COLO668 (cell line): ENCODE measurements around the gene KDM2A.

ENCODE experiments used
- DNase-seq: peaks from one replicate; lab custom pipeline; 2025; ENCODE audit not compliant: unreplicated experiment; lab: John Stamatoyannopoulos, UW

KDM2A gene

DNA sequence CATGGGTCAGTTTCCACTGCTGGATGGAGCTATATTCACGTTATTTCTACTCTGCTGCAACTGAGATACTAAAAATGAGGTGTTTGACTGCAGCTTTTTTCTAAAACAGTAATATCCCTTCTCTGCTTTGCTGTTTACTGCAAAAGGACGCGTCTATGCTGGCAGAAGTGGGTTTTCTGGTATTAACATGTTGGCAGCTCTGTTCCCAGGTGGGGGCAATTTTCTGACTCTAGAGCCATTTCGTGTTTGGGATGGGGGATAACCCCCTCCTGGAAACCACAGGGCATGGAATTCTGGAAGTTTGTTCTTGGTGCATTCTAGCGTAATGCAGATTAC, 152.1 kb downstream of the KDM2A start:
- DNase-seq, result no peak

DNA sequence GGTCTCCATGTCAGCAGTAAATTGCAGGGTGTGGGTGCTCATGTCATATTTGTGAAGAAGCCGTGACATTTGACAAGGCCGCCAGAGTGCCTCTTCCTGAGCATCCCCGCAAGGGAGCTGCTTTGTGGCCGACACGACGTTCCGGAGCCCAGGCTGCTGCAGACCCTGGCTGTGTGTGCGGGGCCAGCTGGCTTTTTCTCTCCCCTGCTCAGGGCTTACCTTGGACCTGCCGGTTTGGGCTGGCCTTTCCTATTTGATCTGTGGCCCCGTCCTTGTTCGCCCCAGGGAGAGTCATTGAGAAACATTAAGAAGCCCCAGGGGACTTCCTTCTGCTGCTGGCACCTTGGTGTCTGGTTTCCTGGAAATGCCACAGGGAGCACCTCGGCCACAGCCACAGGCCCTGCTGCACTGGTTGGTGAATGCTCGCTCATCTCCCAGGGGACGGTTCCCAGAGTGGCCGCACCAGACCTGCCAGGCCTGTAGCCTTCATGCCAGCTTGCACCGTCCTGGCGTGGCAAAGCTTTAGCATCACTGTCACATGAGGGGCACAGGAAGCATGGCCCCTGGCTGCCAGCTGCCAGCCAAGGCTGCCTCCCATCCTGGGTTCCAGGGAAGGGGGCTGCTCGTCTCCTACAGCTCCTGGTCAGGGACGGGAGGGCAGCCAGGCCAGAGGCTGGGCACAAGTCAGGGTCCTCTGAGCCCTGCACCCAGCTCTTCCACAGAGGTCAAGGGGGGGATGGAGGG, 152.7 kb downstream of the KDM2A start:
- peak; percentile 24 for DNase-seq

DNA sequence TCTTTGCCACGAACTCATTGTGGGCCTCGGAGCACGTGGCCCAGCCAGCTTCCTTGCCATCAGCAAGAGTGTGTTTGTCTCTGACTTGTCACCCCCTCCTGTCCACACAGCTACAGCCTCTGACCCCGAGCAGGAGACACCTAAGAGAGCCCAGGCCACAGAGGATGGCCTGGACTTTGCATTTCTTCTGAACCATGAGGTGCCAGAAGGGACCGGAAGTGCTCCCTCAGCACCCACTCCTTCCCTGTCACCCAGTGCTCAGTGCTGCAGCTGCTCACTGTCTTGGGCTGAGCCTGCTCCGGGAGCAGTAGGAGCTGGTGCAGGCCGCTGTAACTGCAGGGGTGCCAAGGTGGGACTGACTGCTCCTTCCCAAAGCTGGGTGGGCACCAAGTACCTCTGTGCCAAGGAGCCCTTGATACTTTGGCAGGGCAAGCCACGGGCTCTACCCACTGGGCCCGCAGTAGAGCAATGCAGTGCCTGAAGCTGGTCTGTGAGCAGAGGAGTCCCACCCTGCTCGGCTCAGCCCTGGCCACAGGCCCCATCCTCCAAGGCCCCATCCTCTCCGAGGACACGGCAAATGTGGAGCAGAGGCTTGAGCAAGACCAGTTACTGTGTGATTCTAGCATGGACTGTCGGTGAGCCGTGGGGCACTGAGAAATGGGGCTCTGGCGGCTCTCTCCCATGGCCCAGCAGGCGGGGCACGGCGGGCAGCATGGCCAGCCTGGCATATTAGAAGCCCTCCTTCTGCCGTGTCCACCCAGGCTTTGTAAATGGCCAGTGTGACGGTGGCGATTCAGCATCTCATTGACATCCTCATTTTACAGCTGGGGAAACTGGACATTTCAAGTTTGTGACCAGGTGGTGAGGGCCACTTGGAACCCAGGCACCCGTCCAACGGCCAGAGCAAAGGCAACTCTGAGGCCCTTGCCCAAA, 153.5 kb downstream of the KDM2A start:
- DNase-seq, result no peak

DNA sequence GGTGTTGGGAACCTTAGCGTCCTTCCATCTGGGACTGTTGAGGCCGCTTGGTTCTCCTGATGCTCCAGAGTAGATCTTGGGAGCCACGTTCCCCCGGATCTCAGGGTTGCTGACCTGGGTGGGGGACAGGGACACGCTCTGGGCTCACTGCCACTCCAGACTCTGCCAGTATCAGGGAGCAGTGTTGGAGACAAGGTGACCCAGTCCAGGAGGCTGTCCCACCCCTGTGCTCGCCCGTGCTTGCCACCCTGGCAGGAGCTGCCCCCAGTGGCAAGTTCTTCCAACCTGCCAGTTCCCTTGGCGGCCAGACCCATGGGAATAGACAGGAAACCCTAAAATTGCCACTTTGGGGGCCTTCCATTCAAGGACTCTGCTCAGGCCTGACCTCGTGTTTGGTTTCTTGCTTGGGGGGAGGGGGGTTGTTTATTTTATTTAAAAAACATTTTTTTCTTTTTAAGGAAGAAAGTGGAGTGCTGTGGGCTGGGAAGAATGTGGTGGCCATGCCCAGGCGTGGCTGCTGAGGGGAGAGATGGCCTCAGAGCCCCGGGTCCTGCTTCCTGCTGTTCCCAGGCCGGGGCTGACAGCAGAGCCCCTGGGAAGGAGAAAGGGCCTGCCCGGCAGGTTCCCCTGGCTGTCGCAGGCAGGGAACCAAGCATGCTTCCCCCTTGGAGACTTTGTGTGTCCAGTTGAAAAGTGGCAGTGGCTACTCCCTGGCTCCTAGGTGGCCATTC, 154.4 kb downstream of the KDM2A start:
- DNase-seq, result no peak

DNA sequence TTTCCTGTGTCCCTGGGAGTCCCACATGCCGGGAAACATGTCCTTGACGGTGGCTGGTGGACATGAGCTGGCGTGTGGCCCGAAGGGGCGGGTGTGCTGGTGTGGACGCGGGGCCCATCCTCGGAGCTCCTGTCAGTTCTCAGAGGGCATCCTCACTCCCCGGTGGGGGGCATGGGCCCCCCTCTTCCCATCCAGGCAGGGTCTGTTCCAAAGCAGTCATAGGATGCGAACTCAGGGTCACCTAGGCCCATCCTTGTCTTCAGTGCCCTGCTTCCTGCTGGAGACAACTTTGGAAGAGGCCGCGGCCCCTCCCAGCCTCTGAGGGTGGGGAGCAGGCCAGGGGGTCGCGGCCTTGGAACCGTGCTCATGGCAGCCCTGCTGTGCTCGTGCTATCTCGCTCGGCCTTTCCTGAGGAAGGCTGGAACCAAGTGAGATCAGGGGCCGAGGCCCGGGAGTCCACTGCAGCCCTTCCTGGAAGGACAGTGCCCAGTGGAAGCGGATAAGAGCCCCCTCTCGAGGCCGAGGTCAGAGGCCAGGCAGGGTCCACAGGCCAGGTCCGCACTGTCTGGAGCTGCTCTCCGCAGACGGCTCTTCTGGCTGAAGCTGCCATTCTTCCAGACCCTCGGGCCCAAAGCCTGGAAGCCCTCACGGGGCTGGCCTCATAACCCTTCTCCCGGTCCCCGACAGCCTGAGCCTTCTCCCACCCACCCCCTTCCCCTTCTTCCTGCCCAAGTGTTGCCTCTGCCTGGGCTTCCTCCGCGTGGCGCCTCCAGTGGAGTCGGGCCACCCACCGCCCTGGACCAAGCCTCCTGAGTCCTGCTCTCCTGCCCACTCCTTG, 155.9 kb downstream of the KDM2A start:
- DNase-seq, result no peak

DNA sequence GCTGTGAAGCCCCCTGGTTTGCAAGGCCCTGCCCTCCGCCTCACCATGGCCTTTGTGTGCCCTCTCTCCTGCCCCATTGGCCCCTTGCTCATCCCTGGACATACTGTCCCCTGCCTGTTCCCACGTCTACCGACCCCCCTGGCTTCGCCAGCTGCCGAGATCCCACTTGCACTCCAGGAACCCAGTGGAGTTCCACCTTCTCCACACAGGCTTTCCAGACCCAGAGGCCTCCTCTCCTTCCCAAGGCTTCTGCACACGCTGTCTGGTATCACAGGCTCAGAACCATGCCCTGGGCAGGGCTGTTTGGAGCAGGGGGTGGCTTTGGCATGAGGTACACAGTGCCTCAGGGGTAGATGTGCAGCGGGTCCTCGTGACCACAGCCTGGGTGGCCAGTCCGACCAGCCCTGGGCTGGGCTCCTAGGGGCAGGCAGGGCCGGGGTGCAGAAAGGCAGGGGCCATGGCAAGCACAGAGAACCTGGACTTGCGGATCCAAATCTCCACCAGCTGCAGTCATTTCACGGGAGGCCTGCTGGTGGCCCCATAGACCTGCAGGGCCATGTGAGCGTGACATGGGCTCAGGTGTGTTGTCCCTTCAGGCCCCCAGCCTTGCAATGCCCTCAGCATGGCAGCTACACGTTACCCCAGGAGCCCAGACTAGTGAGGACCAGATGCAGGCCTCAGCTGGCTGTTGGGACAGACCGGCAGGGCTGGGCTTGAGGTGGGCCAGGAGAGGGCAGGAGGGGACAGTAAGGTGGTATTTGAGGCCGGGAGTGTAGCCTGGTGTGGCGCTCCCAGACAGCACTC, 156.7 kb downstream of the KDM2A start:
- DNase-seq, result no peak

DNA sequence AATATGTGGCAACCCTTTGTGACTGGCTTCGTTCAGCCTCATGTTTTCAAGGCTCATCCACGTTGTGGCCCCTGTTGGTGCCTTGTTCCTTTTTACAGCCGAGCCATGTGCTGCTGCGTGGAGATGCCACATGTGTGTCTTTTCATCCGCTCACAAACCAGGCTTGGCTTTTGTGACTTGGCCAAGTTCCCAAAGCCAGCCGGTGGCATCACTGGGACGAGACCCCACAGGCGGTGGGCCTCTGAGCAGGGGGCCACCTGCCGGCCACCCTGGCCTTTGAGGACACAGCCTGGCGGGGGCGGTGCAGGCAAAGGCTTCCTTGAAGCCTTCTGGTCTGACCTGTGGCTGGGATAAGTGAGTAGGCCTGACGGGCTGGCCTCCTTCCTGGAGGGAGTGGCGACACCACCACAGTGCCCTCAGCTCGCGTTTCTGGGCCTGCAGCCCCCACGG, 157.7 kb downstream of the KDM2A start:
- peak; percentile 38 for DNase-seq

DNA sequence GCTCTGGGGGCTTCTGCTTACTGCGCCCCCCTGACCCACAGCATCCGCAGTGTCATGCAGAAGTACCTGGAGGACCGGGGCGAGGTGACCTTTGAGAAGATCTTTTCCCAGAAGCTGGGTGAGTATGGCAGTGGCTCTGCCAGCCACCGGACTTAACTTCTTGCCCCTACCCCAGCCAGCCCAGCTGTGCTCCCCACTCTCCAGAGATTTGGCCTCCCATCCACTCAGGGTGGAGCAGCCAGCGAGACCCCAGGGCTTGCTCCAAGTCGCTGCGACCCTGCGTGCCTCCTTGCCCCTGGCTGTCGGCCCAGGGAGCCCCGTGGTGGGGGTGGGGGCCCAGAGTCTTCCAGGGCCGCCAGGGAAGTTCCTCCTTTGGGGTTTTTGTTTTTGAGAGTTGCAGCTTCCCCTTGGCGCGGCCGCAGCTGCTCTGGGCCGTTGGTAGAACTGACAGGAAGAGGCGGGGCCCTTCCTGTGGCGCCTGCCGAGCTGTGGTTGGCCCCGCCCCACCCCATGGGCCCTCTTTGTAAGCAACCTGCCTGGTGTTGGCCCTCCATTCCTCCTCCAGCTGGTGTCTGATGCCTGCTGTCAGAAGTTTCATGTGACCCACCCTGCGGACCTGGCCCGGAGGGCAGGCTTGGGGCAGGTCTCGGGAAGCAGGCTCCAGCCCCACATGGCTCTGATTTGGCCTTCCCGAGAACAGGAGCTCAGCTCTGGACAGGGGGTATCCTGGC, 158.3 kb downstream of the KDM2A start:
- DNase-seq, result peak; percentile 91

DNA sequence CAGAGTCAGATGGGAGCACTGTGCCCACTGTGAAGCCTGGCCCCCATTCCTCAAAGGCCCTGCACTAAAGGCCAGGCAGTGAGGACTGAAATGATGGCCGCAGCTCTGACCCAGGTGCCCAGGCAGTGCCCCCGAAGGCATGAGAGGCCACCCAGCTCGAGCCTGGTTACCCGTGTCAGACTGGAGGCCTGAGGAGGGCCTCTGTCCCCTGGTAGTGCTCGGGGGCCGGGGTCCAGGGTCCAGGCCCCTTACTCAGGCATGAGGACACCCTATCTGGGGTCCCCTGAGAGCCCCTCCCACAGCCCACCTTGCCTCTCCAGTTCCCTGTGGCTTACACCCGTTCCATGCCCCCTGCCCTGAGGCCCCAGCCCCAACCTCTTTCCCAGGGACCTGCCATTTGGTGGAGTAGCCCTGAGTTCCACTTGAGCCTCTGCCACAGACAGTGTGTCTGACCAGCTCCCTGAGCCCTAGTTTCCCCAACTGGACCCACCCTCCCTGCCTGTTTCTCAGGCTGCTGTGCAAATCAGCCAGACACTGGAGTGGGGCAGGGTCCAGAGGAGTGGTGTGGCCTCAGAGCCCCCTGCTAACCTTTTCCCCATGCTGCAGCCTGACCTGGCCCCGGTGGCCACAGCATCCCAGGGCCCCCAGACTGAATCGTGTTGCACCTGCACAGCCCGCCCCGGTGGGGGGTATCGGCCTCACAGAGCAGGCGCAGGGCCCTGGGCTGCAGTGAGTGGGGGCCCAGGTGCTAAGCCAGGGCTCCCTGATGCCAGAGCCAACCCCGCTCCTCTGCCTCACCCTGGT, 159.3 kb downstream of the KDM2A start:
- DNase-seq, result no peak

DNA sequence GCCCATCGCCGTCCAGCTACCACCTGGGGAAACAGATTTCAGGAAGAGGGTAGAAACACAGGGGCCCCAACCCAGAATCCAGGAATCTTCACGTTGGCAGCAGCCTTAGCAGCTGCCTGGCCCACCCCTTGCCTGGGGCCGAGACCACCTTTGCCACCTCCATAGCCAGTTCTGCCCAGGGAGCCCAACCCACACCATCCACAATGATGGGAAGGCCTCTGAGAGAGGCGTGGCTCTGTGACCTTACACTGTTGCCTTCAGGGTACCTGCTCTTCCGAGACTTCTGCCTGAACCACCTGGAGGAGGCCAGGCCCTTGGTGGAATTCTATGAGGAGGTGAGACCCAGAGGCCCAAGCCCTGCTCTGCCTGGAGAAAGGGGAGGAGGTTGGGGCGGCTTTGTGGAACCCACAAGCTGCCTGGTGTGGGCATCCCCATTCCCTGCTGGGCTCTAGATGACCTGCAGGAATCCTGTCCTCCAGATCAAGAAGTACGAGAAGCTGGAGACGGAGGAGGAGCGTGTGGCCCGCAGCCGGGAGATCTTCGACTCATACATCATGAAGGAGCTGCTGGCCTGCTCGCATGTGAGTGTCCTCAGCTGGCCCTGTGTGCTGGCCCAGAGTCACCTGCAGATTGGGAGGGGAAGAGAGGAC, 160.0 kb downstream of the KDM2A start:
- DNase-seq, result no peak

DNA sequence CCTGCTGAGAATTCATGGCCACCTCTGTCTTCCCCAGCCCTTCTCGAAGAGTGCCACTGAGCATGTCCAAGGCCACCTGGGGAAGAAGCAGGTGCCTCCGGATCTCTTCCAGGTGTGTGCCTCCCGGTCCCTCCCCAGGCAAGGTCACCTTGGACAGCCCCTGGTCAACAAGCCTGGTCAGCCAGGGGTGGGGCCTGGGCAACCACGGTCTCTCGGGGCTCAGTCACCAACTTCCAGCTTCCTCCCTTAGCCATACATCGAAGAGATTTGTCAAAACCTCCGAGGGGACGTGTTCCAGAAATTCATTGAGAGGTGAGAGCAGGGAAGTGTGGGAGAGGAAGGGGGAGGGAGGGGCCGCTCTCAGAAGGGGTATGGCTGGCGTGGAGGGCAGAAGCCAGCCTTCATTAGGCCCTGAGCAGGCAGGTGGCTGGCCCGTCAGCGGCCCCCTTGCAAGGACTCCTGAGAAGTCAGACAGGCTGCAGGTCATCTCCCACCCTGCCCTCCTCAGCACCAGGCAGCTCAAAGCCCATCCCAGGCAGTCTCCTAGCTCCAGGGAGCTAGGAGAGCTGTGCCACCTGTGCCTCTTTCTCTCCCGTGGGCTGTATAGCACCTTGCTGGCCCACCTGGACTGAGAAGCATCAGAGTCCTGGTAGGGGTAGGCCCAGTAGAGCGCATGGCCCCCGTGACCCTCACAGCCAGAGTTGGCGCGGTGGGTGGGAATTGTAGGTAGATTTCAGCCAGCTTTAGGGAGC, 160.7 kb downstream of the KDM2A start:
- DNase-seq, result no peak

DNA sequence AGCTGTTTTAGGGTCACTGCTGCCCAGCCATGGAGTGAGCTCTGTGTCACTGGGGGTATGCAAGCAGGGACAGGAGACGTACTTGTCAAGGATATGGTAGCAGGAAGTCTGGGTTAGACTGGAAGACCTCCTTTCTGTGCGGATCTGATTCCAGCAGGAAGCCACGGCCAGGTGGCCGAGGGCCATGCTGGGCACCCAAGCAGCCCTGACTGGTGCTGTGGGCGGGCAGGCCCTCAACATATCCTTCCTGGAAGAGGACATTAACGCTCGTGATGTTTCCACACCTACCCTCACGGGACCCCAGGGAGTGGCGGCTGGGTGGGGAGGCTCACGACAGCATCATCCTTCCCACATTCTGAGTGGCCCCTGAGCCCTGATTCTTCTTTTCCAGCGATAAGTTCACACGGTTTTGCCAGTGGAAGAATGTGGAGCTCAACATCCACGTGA, 161.3 kb downstream of the KDM2A start:
- no peak for DNase-seq

DNA sequence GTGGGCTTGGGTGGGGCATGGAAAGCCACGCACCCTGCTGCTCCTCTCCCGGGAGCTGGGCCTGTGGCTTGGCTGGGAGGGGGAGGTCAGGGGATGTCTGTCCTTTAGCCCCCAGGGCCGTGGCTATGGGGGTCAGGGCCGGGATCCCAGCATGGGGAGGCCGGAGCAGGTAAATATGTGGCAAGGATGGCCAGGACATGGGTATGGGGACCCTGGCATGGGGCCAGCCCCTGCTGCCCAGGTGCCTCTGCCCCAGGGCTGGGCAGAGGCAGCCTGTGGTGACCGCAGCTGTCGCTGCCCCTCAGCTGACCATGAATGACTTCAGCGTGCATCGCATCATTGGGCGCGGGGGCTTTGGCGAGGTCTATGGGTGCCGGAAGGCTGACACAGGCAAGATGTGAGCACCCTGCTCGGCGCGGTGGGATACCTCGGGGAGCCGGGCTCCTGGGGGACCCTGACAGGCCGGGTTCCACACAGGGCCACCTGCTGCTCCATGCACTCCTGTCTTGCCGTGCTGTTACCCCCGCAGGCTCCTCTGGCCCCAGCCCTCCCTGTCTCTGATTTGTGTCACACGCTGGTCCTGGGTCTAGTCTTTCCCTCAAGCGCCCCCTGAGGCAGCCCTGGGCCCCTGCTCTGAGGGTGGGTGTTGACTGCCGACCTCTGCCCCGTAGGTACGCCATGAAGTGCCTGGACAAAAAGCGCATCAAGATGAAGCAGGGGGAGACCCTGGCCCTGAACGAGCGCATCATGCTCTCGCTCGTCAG, 161.9 kb downstream of the KDM2A start:
- DNase-seq, result no peak

DNA sequence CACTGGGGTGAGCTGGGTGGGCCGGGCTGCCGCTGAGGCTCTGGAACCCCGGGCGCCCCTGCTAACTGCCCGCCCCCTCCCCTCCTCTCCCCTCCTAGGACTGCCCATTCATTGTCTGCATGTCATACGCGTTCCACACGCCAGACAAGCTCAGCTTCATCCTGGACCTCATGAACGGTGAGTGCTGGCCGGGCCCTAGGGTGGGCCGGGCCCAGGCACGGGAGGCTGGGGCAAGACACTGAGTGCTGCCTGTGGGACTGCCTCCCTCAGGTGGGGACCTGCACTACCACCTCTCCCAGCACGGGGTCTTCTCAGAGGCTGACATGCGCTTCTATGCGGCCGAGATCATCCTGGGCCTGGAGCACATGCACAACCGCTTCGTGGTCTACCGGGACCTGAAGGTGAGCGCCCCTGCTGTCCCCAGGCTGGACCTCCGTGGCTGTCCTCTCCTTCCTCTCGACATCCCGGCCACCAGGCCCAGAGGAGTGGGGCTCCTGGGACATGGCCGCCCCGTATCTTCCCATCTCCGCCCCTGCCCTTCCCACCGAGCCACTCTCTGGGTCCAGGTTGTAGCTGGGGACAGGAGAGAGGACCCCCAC, 162.6 kb downstream of the KDM2A start:
- DNase-seq, result no peak

DNA sequence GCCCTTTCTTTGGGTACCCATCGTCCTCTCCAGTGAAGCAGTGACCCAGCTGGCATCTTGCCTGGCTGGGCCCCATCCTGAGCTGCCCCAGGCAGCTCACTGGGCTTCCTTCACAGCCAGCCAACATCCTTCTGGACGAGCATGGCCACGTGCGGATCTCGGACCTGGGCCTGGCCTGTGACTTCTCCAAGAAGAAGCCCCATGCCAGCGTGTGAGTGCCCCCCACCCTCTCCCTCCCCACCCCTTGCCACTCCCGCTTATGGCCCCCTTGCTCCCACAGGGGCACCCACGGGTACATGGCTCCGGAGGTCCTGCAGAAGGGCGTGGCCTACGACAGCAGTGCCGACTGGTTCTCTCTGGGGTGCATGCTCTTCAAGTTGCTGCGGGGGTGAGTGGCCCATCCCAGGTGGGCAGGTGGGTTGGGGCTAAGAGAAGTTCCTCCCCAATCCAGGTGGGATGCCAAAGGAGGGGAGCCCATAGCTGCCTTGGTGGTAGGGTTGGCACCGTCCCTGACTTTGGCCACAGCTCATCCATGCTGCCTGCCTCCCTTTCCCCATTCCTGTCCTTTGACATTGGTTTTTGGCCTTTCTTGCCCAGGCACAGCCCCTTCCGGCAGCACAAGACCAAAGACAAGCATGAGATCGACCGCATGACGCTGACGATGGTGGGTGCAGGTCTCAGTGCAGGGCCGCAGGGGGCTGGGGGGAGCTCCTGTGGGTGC, 163.3 kb downstream of the KDM2A start:
- DNase-seq, result no peak
